ENCODE results near the gene ZHX3. TPM values are rescaled to one million over a fixed set of nuclear protein-coding genes. Genes with fewer than 3 reads are reported as not detected.
A peak's percentile ranks its signal among the peaks of the same experiment; 100 is the strongest.

ZHX3 gene
- total and polyA plus RNA-seq, 2 of the 13 experiments (the other 11 are each of a cell fraction or from before 2014, with no cell fraction given): 8.4 to 11.7 TPM

DNA sequence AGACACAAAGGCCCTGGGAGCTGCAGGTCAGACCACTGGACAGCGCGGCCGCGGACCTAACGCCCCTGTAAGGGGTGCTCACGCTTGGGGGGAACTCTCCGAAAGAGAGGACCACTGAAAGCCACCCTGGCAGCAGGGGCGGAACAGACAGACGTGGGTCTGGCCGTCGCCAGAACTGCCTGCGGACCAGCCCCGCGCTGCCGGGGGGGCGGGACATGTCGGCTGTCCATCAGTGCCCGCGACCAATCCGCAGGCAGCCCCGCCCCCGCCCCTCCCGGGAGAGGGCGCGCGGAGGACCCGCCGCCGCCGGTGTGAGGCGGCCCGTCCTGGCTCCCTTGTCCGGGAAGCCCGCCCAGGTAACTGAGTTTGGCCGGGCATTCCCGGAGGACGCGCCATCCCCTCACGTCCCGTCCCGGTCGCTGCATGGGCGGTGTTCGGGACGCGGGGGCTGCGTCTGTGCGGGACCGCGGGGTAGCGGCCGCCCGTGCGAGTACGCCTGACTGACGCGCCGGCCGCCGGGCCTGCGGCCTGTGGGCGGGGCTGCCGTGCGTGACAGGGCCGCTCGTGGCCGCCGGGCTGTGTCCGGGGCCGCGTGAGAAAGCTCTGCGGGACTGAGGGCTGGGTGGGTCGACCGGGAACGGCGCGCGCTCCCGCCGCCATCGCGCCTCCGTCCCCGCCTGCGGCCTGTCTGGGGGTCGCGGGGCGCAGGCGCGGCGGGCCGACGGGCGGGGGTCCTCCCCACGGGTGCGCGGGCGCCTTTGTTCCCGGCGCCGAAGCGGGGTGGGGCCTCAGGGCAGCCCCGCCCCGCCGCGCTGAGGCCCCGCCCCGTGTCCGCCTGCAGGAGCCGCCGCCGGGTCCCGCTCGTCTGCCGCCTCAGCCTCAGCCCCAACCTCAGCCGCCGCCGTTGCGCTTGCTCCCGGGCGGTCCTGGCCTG, 180.6 kb downstream of the ZHX3 start, which contains the start of gene PLCG1 (continued):
- TF ChIP-seq, protein P1, sequence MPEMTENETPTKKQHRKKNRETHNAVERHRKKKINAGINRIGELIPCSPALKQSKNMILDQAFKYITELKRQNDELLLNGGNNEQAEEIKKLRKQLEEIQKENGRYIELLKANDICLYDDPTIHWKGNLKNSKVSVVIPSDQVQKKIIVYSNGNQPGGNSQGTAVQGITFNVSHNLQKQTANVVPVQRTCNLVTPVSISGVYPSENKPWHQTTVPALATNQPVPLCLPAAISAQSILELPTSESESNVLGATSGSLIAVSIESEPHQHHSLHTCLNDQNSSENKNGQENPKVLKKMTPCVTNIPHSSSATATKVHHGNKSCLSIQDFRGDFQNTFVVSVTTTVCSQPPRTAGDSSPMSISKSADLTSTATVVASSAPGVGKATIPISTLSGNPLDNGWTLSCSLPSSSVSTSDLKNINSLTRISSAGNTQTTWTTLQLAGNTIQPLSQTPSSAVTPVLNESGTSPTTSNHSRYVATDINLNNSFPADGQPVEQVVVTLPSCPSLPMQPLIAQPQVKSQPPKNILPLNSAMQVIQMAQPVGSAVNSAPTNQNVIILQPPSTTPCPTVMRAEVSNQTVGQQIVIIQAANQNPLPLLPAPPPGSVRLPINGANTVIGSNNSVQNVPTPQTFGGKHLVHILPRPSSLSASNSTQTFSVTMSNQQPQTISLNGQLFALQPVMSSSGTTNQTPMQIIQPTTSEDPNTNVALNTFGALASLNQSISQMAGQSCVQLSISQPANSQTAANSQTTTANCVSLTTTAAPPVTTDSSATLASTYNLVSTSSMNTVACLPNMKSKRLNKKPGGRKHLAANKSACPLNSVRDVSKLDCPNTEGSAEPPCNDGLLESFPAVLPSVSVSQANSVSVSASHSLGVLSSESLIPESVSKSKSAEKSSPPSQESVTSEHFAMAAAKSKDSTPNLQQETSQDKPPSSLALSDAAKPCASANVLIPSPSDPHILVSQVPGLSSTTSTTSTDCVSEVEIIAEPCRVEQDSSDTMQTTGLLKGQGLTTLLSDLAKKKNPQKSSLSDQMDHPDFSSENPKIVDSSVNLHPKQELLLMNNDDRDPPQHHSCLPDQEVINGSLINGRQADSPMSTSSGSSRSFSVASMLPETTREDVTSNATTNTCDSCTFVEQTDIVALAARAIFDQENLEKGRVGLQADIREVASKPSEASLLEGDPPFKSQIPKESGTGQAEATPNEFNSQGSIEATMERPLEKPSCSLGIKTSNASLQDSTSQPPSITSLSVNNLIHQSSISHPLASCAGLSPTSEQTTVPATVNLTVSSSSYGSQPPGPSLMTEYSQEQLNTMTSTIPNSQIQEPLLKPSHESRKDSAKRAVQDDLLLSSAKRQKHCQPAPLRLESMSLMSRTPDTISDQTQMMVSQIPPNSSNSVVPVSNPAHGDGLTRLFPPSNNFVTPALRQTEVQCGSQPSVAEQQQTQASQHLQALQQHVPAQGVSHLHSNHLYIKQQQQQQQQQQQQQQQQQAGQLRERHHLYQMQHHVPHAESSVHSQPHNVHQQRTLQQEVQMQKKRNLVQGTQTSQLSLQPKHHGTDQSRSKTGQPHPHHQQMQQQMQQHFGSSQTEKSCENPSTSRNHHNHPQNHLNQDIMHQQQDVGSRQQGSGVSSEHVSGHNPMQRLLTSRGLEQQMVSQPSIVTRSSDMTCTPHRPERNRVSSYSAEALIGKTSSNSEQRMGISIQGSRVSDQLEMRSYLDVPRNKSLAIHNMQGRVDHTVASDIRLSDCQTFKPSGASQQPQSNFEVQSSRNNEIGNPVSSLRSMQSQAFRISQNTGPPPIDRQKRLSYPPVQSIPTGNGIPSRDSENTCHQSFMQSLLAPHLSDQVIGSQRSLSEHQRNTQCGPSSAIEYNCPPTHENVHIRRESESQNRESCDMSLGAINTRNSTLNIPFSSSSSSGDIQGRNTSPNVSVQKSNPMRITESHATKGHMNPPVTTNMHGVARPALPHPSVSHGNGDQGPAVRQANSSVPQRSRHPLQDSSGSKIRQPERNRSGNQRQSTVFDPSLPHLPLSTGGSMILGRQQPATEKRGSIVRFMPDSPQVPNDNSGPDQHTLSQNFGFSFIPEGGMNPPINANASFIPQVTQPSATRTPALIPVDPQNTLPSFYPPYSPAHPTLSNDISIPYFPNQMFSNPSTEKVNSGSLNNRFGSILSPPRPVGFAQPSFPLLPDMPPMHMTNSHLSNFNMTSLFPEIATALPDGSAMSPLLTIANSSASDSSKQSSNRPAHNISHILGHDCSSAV (CRISPR knock-in tag; IDR thresholded peaks at IDR 0.05; ENCODE audit: borderline replicate concordance): no peak
- TF ChIP-seq ADNP (CRISPR knock-in tag; IDR thresholded peaks at IDR 0.05): no peak
- TF ChIP-seq, protein P2, sequence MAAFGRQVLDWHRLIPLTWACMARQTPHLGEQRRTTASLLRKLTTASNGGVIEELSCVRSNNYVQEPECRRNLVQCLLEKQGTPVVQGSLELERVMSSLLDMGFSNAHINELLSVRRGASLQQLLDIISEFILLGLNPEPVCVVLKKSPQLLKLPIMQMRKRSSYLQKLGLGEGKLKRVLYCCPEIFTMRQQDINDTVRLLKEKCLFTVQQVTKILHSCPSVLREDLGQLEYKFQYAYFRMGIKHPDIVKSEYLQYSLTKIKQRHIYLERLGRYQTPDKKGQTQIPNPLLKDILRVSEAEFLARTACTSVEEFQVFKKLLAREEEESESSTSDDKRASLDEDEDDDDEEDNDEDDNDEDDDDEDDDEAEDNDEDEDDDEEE (CRISPR knock-in tag; IDR thresholded peaks at IDR 0.05): no peak
- TF ChIP-seq RXRA (CRISPR knock-in tag; IDR thresholded peaks at IDR 0.05): peak; percentile 80; the same call in 1 of the 2 replicates
- TF ChIP-seq, protein P3, sequence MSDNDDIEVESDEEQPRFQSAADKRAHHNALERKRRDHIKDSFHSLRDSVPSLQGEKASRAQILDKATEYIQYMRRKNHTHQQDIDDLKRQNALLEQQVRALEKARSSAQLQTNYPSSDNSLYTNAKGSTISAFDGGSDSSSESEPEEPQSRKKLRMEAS (IDR thresholded peaks at IDR 0.05): peak; percentile 53
- TF ChIP-seq KDM6A (CRISPR knock-in tag; IDR thresholded peaks at IDR 0.05; ENCODE audit: low read depth): no peak
- TF ChIP-seq KDM5B (CRISPR knock-in tag; IDR thresholded peaks at IDR 0.05; ENCODE audit: borderline replicate concordance): peak; percentile 99
- TF ChIP-seq, protein P4, sequence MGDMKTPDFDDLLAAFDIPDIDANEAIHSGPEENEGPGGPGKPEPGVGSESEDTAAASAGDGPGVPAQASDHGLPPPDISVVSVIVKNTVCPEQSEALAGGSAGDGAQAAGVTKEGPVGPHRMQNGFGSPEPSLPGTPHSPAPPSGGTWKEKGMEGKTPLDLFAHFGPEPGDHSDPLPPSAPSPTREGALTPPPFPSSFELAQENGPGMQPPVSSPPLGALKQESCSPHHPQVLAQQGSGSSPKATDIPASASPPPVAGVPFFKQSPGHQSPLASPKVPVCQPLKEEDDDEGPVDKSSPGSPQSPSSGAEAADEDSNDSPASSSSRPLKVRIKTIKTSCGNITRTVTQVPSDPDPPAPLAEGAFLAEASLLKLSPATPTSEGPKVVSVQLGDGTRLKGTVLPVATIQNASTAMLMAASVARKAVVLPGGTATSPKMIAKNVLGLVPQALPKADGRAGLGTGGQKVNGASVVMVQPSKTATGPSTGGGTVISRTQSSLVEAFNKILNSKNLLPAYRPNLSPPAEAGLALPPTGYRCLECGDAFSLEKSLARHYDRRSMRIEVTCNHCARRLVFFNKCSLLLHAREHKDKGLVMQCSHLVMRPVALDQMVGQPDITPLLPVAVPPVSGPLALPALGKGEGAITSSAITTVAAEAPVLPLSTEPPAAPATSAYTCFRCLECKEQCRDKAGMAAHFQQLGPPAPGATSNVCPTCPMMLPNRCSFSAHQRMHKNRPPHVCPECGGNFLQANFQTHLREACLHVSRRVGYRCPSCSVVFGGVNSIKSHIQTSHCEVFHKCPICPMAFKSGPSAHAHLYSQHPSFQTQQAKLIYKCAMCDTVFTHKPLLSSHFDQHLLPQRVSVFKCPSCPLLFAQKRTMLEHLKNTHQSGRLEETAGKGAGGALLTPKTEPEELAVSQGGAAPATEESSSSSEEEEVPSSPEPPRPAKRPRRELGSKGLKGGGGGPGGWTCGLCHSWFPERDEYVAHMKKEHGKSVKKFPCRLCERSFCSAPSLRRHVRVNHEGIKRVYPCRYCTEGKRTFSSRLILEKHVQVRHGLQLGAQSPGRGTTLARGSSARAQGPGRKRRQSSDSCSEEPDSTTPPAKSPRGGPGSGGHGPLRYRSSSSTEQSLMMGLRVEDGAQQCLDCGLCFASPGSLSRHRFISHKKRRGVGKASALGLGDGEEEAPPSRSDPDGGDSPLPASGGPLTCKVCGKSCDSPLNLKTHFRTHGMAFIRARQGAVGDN (CRISPR knock-in tag; IDR thresholded peaks at IDR 0.05): peak; percentile 97
- TF ChIP-seq, protein P5, sequence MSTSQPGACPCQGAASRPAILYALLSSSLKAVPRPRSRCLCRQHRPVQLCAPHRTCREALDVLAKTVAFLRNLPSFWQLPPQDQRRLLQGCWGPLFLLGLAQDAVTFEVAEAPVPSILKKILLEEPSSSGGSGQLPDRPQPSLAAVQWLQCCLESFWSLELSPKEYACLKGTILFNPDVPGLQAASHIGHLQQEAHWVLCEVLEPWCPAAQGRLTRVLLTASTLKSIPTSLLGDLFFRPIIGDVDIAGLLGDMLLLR (CRISPR knock-in tag; IDR thresholded peaks at IDR 0.05): peak; percentile 68
- TF ChIP-seq, protein P6, sequence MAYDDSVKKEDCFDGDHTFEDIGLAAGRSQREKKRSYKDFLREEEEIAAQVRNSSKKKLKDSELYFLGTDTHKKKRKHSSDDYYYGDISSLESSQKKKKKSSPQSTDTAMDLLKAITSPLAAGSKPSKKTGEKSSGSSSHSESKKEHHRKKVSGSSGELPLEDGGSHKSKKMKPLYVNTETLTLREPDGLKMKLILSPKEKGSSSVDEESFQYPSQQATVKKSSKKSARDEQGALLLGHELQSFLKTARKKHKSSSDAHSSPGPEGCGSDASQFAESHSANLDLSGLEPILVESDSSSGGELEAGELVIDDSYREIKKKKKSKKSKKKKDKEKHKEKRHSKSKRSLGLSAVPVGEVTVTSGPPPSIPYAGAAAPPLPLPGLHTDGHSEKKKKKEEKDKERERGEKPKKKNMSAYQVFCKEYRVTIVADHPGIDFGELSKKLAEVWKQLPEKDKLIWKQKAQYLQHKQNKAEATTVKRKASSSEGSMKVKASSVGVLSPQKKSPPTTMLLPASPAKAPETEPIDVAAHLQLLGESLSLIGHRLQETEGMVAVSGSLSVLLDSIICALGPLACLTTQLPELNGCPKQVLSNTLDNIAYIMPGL (CRISPR knock-in tag; IDR thresholded peaks at IDR 0.05; ENCODE audit: borderline replicate concordance in 1 of 2, low read depth in 1 of 2): peak; percentile 69 to 78; a peak in 3 of 4 replicates
